Right lobe of liver (tissue), 6 donors: ENCODE measurements around the gene IGFBP4. TPM values are rescaled to one million over a fixed set of nuclear protein-coding genes. Genes with fewer than 3 reads are reported as not detected.

ENCODE experiments used
- ATAC-seq, 4 donors: fragments of 200-7000 bp; cut with Tn5 transposase; one replicate each; pipeline ENCODE4 v1.9.1; 2020; ENCODE audit warnings: mild to moderate bottlenecking in 4 of 4, moderate library complexity in 4 of 4
- DNase-seq, 3 donors: peaks; one replicate each; pipeline ENCODE4 v3.0.0-alpha.2; 2020
- H3K27ac ChIP-seq, 3 donors: fragments of 200-600 bp; one replicate each; pipeline ENCODE4 v1.8.0; 2022
- H3K27me3 ChIP-seq, 2 donors: fragments of 200-600 bp; one replicate each; pipeline ENCODE4 v1.8.0; 2022
- H3K36me3 ChIP-seq, 4 donors: fragments of 200-600 bp; sonication (generic) in 1 of 4; one replicate each; pipeline versions ENCODE4 v1.5.1 to v1.8.0; 2017 to 2022; ENCODE audit warnings: control low read depth in 1 of 4
- H3K4me1 ChIP-seq, 4 donors: fragments of 200-600 bp; sonication (generic) in 1 of 4; one replicate each; pipeline versions ENCODE4 v1.5.1 to v1.8.0; 2017 to 2022; ENCODE audit warnings: control low read depth in 1 of 4
- H3K4me3 ChIP-seq, 3 donors: fragments of 200-600 bp; one replicate each; pipeline ENCODE4 v1.8.0; 2022
- H3K9me3 ChIP-seq, 4 donors: fragments of 200-600 bp; sonication (generic) in 1 of 4; one replicate each; pipeline versions ENCODE4 v1.5.1 to v1.8.0; 2017 to 2022; ENCODE audit warnings: control low read depth in 1 of 4
- POLR2A ChIP-seq: fragments of 450-650 bp; IDR thresholded peaks from one replicate; pipeline ENCODE4 v1.6.1; 2017; ENCODE audit warnings: antibody characterized with exemption, mild to moderate bottlenecking
- WGBS: methylation state at CpG from one replicate; pipeline ENCODE4 v1.1.6; 2018; ENCODE audit warnings: low coverage, low lambda C conversion rate; ENCODE audit not compliant: insufficient coverage; ENCODE audit errors: missing lambda C conversion rate; 5-methylcytosine and 5-hydroxymethylcytosine counted together
- intact Hi-C, 2 donors: fragments of 100-400 bp; cut with DNase I; formaldehyde crosslinking; loops; one replicate each; pipeline versions ENCODE4 v1.11.2 to v1.14.1; 2022
- total RNA-seq, 6 experiments: library from RNA; depleted of rRNA in 2 of 6; stranded (reverse); fragments of >200 nt in 2 of 6; fragmentation: NEBNext Ultra II Directional in 3 of 6; extraction: Animal tissue kit (Norgen Biotek cat#: 25700) in 3 of 6; gene quantifications; one replicate each; pipeline versions ENCODE4 v1.1.0 to v1.2.4, GENCODE V29; 2016 to 2023
- TF ChIP-seq, protein P1 (sequence below), 4 donors: fragments of 200-600 bp in 3 of 4; fragments of 450-650 bp in 1 of 4; IDR thresholded peaks; one replicate each; pipeline versions ENCODE4 v1.5.1 to v1.8.0; 2016 to 2022; ENCODE audit warnings: antibody characterized with exemption in 4 of 4, mild to moderate bottlenecking in 2 of 4
- donor health status: DM: no; HTN: yes; CAD: no.
- donor health status: DM: no; HTN: no; CAD: no.
- donor health status: DM: no; HTN: no; CAD: no.
- donor health status: DM: no; HTN: yes; CAD: no.
- donor health status: DM: no; HTN: yes; CAD: no.

The IGFBP4 gene
- total RNA-seq, 6 experiments from 2014 or later: 382 to 716 (median 430) TPM

- WGBS: 68% methylated on average over 6 of the region's 7 CpGs
- no peak overlapping the region for H3K4me3 ChIP-seq
- no peaks in the 10 kb centered on the region for H3K36me3 ChIP-seq
- ATAC-seq (no peak), DNase-seq (no peak)
- TF ChIP-seq, protein P1, sequence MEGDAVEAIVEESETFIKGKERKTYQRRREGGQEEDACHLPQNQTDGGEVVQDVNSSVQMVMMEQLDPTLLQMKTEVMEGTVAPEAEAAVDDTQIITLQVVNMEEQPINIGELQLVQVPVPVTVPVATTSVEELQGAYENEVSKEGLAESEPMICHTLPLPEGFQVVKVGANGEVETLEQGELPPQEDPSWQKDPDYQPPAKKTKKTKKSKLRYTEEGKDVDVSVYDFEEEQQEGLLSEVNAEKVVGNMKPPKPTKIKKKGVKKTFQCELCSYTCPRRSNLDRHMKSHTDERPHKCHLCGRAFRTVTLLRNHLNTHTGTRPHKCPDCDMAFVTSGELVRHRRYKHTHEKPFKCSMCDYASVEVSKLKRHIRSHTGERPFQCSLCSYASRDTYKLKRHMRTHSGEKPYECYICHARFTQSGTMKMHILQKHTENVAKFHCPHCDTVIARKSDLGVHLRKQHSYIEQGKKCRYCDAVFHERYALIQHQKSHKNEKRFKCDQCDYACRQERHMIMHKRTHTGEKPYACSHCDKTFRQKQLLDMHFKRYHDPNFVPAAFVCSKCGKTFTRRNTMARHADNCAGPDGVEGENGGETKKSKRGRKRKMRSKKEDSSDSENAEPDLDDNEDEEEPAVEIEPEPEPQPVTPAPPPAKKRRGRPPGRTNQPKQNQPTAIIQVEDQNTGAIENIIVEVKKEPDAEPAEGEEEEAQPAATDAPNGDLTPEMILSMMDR (IDR thresholded peaks at IDR 0.05): no peak
- no peak for TF ChIP-seq POLR2A
- intact Hi-C loops: loop anchor here in 1 of 2 donors (10.0 kb wide), 1 partner anchor 116 kb away; the partner anchor contains the start of gene GJD3
- no peak overlapping the region for H3K27ac ChIP-seq
- H3K4me1 ChIP-seq: no peaks in the 10 kb centered on the region
- no peaks in the 10 kb centered on the region for H3K9me3 ChIP-seq
- H3K27me3 ChIP-seq: no peaks in the 10 kb centered on the region
Measured at GRCh38 chr17:40481106-40481505, 37.9 kb downstream of the IGFBP4 start.

- DNase-seq (no peak), ATAC-seq (no peak)
- H3K27ac ChIP-seq: no peak overlapping the region
- no peaks in the 10 kb centered on the region for H3K27me3 ChIP-seq
- no peaks in the 10 kb centered on the region for H3K36me3 ChIP-seq
- H3K4me1 ChIP-seq: no peaks in the 10 kb centered on the region
- 83% methylated on average over 3 of the region's 6 CpGs for WGBS
- intact Hi-C loops: loop anchor here in 1 of 2 donors (10.0 kb wide), 1 partner anchor 118 kb away; the partner anchor contains the start of gene GJD3
- TF ChIP-seq, protein P1 (IDR thresholded peaks at IDR 0.05): no peak
- no peaks in the 10 kb centered on the region for H3K9me3 ChIP-seq
- H3K4me3 ChIP-seq: no peak overlapping the region
Measured at GRCh38 chr17:40482722-40483121, 39.5 kb downstream of the IGFBP4 start.

GRCh38 chr17:40483679-40484078 lies 40.4 kb downstream of the IGFBP4 start:
- ATAC-seq (no peak), DNase-seq (no peak)
- Histone ChIP-seq H3K4me3 (no peak overlapping the region), H3K4me1 (no peaks in the 10 kb centered on the region), H3K27me3 (no peaks in the 10 kb centered on the region), H3K27ac (no peak overlapping the region), H3K9me3 (no peaks in the 10 kb centered on the region), H3K36me3 (no peaks in the 10 kb centered on the region)
- intact Hi-C loops: loop anchor here in 1 of 2 donors (10.0 kb wide), 1 partner anchor 119 kb away; the partner anchor contains the start of gene GJD3
- no peak for TF ChIP-seq POLR2A
- TF ChIP-seq, protein P1 (IDR thresholded peaks at IDR 0.05): no peak
- WGBS: 84% methylated on average over 4 of the region's 4 CpGs

DNA sequence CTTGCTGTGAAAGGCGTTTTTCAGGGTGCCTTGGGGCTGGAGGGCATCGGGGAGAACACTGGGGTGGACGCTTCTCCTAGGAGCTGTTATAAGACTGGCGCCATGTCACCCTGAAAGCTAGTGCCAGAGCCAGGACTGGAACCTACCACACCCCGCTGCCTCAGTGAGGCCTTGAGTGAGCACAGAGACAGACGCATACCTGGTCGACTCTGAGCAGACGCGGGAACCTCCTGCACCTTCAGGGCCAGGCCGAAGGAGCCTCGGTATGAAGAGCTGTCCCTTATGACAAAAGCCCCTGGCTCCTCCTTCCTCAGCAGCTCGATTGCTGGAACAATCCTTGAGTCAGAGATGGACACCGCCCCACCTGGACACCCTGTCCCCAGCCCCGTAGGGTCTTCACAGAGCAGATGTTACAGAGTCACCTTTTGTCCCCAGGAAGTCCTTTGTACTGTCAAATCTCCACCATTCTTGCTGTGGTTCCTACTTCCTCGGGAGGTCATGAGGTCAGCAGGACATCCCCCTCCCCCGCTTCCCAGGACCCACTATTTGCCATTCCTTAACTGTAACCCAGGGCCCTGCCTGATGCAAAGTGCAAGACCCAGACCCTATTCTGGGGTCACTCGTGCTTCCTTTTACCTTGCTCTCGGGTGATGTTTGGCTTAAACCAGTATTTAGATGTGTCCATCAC lies 41.2 kb downstream of the IGFBP4 start:
- H3K4me1 ChIP-seq: no peaks in the 10 kb centered on the region
- no peak for ATAC-seq
- H3K36me3 ChIP-seq: no peaks in the 10 kb centered on the region
- intact Hi-C loops: loop anchor here in 1 of 2 donors (10.0 kb wide), 1 partner anchor 120 kb away; the partner anchor contains the start of gene GJD3
- H3K27me3 ChIP-seq: no peaks in the 10 kb centered on the region
- no peak for DNase-seq
- H3K4me3 ChIP-seq: no peak overlapping the region
- no peaks in the 10 kb centered on the region for H3K9me3 ChIP-seq
- 70% methylated on average over 4 of the region's 18 CpGs for WGBS
- no peak overlapping the region for H3K27ac ChIP-seq
- TF ChIP-seq, protein P1 (IDR thresholded peaks at IDR 0.05): no peak
- no peak for TF ChIP-seq POLR2A
